Lower leg skin (tissue), 3 donors: Measurements from ENCODE around the gene EIPR1.

Experiments
- POLR2A ChIP-seq, 2 donors: fragments of 450-650 bp; IDR thresholded peaks; one replicate each; pipeline ENCODE4 v1.6.1; 2016 to 2017; ENCODE audit warnings: antibody characterized with exemption in 2 of 2, mild to moderate bottlenecking in 1 of 2, moderate library complexity in 1 of 2
- TF ChIP-seq, protein P1 (sequence below), 3 donors: fragments of 450-650 bp; IDR thresholded peaks; one replicate each; pipeline ENCODE4 v1.5.1; 2016; ENCODE audit warnings: antibody characterized with exemption in 3 of 3, mild to moderate bottlenecking in 3 of 3, moderate library complexity in 2 of 3

DNA sequence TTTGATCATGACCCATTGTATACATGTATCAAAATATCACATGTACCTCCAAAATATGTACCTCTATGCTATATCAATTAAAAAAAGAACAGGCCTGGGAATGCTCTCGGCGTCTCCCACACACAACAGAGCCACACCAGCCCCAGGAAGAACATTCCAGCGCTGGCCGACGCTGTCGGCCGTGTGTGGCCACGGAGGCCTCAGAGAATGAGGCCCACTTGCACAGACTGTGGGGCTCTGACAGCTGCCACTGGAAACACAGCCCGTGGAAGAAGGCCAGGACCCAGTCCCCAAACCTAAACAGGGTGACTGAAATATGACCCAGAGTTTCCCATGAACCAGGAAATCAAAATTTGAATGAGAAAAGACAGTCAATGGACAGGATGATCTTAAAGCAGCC is 69.7 kb downstream of the EIPR1 start:
- TF ChIP-seq, protein P1, sequence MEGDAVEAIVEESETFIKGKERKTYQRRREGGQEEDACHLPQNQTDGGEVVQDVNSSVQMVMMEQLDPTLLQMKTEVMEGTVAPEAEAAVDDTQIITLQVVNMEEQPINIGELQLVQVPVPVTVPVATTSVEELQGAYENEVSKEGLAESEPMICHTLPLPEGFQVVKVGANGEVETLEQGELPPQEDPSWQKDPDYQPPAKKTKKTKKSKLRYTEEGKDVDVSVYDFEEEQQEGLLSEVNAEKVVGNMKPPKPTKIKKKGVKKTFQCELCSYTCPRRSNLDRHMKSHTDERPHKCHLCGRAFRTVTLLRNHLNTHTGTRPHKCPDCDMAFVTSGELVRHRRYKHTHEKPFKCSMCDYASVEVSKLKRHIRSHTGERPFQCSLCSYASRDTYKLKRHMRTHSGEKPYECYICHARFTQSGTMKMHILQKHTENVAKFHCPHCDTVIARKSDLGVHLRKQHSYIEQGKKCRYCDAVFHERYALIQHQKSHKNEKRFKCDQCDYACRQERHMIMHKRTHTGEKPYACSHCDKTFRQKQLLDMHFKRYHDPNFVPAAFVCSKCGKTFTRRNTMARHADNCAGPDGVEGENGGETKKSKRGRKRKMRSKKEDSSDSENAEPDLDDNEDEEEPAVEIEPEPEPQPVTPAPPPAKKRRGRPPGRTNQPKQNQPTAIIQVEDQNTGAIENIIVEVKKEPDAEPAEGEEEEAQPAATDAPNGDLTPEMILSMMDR (IDR thresholded peaks at IDR 0.05), result no peak
- no peak for TF ChIP-seq POLR2A (IDR thresholded peaks at IDR 0.05)
